GM23338 (cell line): ENCODE data around the gene ZNF552. TPM values are rescaled to one million over a fixed set of nuclear protein-coding genes. Genes with fewer than 3 reads are reported as not detected.
"Not testable (repeated sequence)": the region's sequence is repeated elsewhere in the genome, so short reads cannot be mapped to it uniquely, and the experiment has no call there.

Source experiments
- ATAC-seq: fragments of 200-7000 bp; cut with Tn5 transposase; 3 replicates; pipeline ENCODE4 v1.9.1; 2020
- DNase-seq: peaks from one replicate; pipeline ENCODE4 v3.0.0-alpha.2; 2015; ENCODE audit warnings: low spot score
- H2AFZ ChIP-seq: fragments of 200-600 bp; sonication (generic); 2 replicates; pipeline ENCODE4 v1.8.0; 2016; ENCODE audit warnings: antibody characterized with exemption, mild to moderate bottlenecking, moderate library complexity
- H3F3A ChIP-seq: fragments of 200-600 bp; sonication (generic); replicated peaks from 2 replicates; pipeline ENCODE4 v1.8.0; 2017; ENCODE audit warnings: antibody characterized with exemption, mixed run types, low read depth
- H3K27ac ChIP-seq: fragments of 200-600 bp; sonication (generic); 2 replicates; pipeline ENCODE4 v1.6.1; 2016; ENCODE audit warnings: low read depth
- H3K27me3 ChIP-seq: fragments of 200-600 bp; sonication (generic); 2 replicates; pipeline ENCODE4 v1.8.0; 2016; ENCODE audit warnings: mild to moderate bottlenecking, mixed run types, moderate library complexity; ENCODE audit not compliant: insufficient read depth
- H3K36me3 ChIP-seq: fragments of 200-600 bp; sonication (generic); 2 replicates; pipeline ENCODE4 v1.8.0; 2016; ENCODE audit warnings: mild to moderate bottlenecking; ENCODE audit not compliant: insufficient read depth
- H3K4me1 ChIP-seq: fragments of 200-600 bp; sonication (generic); 2 replicates; pipeline ENCODE4 v1.8.0; 2016; ENCODE audit warnings: mild to moderate bottlenecking, moderate library complexity; ENCODE audit not compliant: insufficient read depth
- H3K4me2 ChIP-seq: fragments of 200-600 bp; sonication (generic); 2 replicates; pipeline ENCODE4 v1.7.1; 2017; ENCODE audit warnings: mixed run types
- H3K4me3 ChIP-seq: fragments of 200-600 bp; sonication (generic); 2 replicates; pipeline ENCODE4 v1.6.1; 2016; ENCODE audit warnings: mixed run types
- H3K79me2 ChIP-seq: fragments of 200-600 bp; sonication (generic); replicated peaks from 2 replicates; pipeline ENCODE4 v1.8.0; 2017; ENCODE audit warnings: mild to moderate bottlenecking; ENCODE audit not compliant: insufficient read depth
- H3K9me2 ChIP-seq: fragments of 200-600 bp; sonication (generic); 2 replicates; pipeline ENCODE4 v1.8.0; 2017; ENCODE audit not compliant: insufficient read depth
- H4K20me1 ChIP-seq: fragments of 200-600 bp; sonication (generic); replicated peaks from 2 replicates; pipeline ENCODE4 v1.8.0; 2017; ENCODE audit warnings: mild to moderate bottlenecking; ENCODE audit not compliant: insufficient read depth
- H3K27ac Mint-ChIP-seq: 2 replicates; pipeline ENCODE4 v1.8.0; 2020; ENCODE audit warnings: inconsistent platforms, mild to moderate bottlenecking, moderate library complexity, mixed read lengths
- H3K27me3 Mint-ChIP-seq: 3 replicates; pipeline ENCODE4 v1.8.0; 2022; ENCODE audit warnings: low read depth, mild to moderate bottlenecking, moderate library complexity, mixed read lengths, inconsistent platforms; ENCODE audit not compliant: insufficient read depth, poor library complexity
- H3K36me3 Mint-ChIP-seq: 3 replicates; pipeline ENCODE4 v1.8.0; 2021; ENCODE audit warnings: low read depth, mild to moderate bottlenecking, inconsistent platforms, moderate library complexity, mixed read lengths
- H3K4me1 Mint-ChIP-seq: 3 replicates; pipeline ENCODE4 v1.8.0; 2020; ENCODE audit warnings: mild to moderate bottlenecking, inconsistent platforms, mixed read lengths
- H3K4me3 Mint-ChIP-seq: 3 replicates; pipeline ENCODE4 v1.8.0; 2021; ENCODE audit warnings: moderate library complexity, mild to moderate bottlenecking, inconsistent platforms, mixed read lengths
- H3K9me3 Mint-ChIP-seq: 3 replicates; pipeline ENCODE4 v1.8.0; 2020; ENCODE audit warnings: moderate library complexity, mild to moderate bottlenecking, inconsistent platforms, mixed read lengths
- polyA plus RNA-seq: library from polyadenylated mRNA; unstranded; fragments of >200 nt; fragmentation: Nextera tagmentation; extraction: Ambion mirVana; gene quantifications from 2 replicates; pipeline ENCODE4 v1.2.1, GENCODE V29; 2016
- total RNA-seq: library from RNA; depleted of rRNA; stranded (reverse); fragments of >200 nt; shearing (Covaris generic); gene quantifications from 2 replicates; pipeline ENCODE4 v1.2.3, GENCODE V29; 2014

The ZNF552 gene
- total and polyA plus RNA-seq, 2 experiments from 2014 or later: 11.7 to 15.7 TPM

DNA sequence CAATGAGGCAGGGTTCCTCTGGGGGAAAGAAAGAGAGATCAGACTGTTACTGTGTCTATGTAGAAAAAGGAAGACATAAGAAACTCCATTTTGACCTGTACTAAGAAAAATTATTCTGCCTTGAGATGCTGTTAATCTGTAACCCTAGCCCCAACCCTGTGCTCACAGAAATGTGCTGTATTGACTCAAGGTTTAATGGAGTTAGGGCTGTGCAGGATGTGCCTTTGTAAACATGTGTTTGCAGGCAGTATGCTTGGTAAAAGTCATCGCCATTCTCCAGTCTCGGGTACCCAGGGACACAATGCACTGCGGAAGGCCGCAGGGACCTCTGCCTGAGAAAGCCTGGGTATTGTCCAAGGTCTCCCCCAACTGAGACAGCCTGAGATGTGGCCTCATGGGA lies 8.9 kb upstream of the ZNF552 start:
- not testable (repeated sequence) for H3K9me3 Mint-ChIP-seq, H3K36me3 ChIP-seq, DNase-seq, H3F3A ChIP-seq, ATAC-seq, H3K27me3 ChIP-seq, H3K27ac Mint-ChIP-seq, H3K9me2 ChIP-seq, H3K4me3 Mint-ChIP-seq, H2AFZ ChIP-seq
- Histone ChIP-seq H4K20me1 (peaks cover 64% of the 10 kb centered on the region), H3K79me2 (peaks cover 91% of the 10 kb centered on the region), H3K4me3 (peak overlapping the region; percentile 10; the same call in 1 of the 2 replicates), H3K27ac (peak overlapping the region; percentile 55; the same call in 1 of the 2 replicates), H3K4me2 (peak overlapping the region; percentile 48; the same call in 1 of the 2 replicates), H3K4me1 (peaks cover 25% of the 10 kb centered on the region)
- peaks cover 11% of the 10 kb centered on the region for H3K27me3 Mint-ChIP-seq
- H3K4me1 Mint-ChIP-seq: peaks cover 38% of the 10 kb centered on the region
- H3K36me3 Mint-ChIP-seq: peaks cover 59% of the 10 kb centered on the region

GRCh38 chr19:57823155-57823554 lies 8.4 kb upstream of the ZNF552 start:
- H3F3A ChIP-seq, H2AFZ ChIP-seq, H3K4me3 Mint-ChIP-seq, H3K27ac Mint-ChIP-seq, H3K36me3 ChIP-seq, H3K9me3 Mint-ChIP-seq, ATAC-seq, DNase-seq, H3K27me3 ChIP-seq, H3K9me2 ChIP-seq: not testable (repeated sequence)
- H3K27ac ChIP-seq: peak overlapping the region; percentile 55; the same call in 1 of the 2 replicates
- peaks cover 30% of the 10 kb centered on the region for H3K4me1 ChIP-seq
- peak overlapping the region; percentile 48; the same call in 1 of the 2 replicates for H3K4me2 ChIP-seq
- Mint-ChIP-seq H3K27me3 (peaks cover 13% of the 10 kb centered on the region), H3K4me1 (peaks cover 42% of the 10 kb centered on the region), H3K36me3 (peaks cover 59% of the 10 kb centered on the region)
- peaks cover 61% of the 10 kb centered on the region for H4K20me1 ChIP-seq
- H3K79me2 ChIP-seq: peaks cover 87% of the 10 kb centered on the region
- H3K4me3 ChIP-seq: peak overlapping the region; percentile 10; the same call in 1 of the 2 replicates

DNA sequence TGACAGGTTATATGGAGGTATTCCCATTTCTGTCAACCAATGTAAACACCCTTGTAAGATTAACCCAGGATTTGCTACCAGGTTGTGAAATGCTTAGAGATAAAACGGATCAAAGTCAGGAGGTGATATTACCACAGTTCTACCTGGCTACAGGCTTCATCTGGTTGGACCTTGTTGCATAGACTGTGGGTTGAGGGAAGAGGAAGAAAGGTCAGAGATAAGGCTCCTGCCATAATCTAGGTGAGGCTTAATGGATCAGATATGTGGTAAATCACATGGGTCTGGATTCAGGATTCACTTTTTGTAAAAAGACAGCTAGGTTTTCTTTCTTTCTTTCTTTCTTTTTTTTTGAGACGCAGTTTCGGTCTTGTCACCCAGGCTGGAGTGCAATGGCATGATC lies 6.8 kb upstream of the ZNF552 start:
- not testable (repeated sequence) for H2AFZ ChIP-seq, H3K4me2 ChIP-seq, H3K4me3 ChIP-seq, H3K27ac Mint-ChIP-seq, H3K27me3 Mint-ChIP-seq, H3K4me3 Mint-ChIP-seq, H3K9me3 Mint-ChIP-seq, ATAC-seq, H3K36me3 ChIP-seq, H3K27me3 ChIP-seq, H3K9me2 ChIP-seq, H3F3A ChIP-seq, DNase-seq, H3K27ac ChIP-seq
- Histone ChIP-seq H3K79me2 (peaks cover 75% of the 10 kb centered on the region), H3K4me1 (peaks cover 31% of the 10 kb centered on the region), H4K20me1 (peaks cover 52% of the 10 kb centered on the region)
- H3K4me1 Mint-ChIP-seq: peaks cover 41% of the 10 kb centered on the region
- H3K36me3 Mint-ChIP-seq: peaks cover 50% of the 10 kb centered on the region

DNA sequence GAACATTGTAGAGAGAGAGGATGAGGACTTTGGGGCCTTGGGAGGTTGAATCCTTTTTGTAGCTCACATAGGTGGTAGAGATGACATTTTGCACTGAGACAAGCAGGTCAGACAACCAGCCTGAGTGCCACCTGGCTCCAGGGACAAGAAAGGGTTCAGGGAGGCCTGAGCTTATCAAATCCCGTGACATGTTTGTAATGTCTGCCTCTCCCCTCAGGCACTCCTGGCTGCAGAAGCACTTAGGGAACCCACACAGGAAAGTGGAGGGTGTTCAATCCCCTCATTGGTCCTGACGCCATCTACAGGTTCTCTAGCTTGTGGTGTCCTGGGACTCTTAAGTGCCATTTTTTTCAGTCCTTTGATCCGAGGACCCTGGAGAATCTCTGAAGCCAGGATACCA lies 6.4 kb upstream of the ZNF552 start:
- Histone ChIP-seq H3K4me1 (peaks cover 31% of the 10 kb centered on the region), H3K79me2 (peaks cover 71% of the 10 kb centered on the region), H4K20me1 (peaks cover 48% of the 10 kb centered on the region), H3K4me2 (peak overlapping the region; percentile 86), H3K4me3 (peak overlapping the region; percentile 95)
- not testable (repeated sequence) for DNase-seq, H3K36me3 ChIP-seq, H3K9me3 Mint-ChIP-seq, ATAC-seq, H3K9me2 ChIP-seq, H3K27ac Mint-ChIP-seq, H2AFZ ChIP-seq, H3K27me3 ChIP-seq, H3F3A ChIP-seq, H3K27me3 Mint-ChIP-seq, H3K27ac ChIP-seq
- Mint-ChIP-seq H3K4me1 (peaks cover 44% of the 10 kb centered on the region), H3K36me3 (peaks cover 47% of the 10 kb centered on the region), H3K4me3 (peak overlapping the region; percentile 95)
